Gastrocnemius medialis (tissue), 4 donors: Measurements from ENCODE around the gene MYO1E. TPM values are rescaled to one million over a fixed set of nuclear protein-coding genes. Genes with fewer than 3 reads are reported as not detected.

Experiments
- ATAC-seq, 2 donors: fragments of 150-250 bp; one replicate each; pipeline ENCODE4 v1.9.1; 2016
- DNase-seq, 2 donors: peaks; one replicate each; pipeline ENCODE4 v3.0.0-alpha.2; 2019
- H3K27ac ChIP-seq, 4 donors: fragments of 200-600 bp; sonication (generic); 1 replicate in 1 of 4; 2 replicates in 3 of 4; pipeline ENCODE4 v1.5.1; 2016 to 2018; ENCODE audit warnings: mild to moderate bottlenecking in 2 of 4, moderate library complexity in 1 of 4
- H3K27me3 ChIP-seq, 3 donors: fragments of 200-600 bp; sonication (generic) in 2 of 3; 1 replicate in 1 of 3; 2 replicates in 2 of 3; pipeline versions ENCODE4 v1.5.1 to v1.6.0; 2016 to 2019; ENCODE audit warnings: mild to moderate bottlenecking in 1 of 3, moderate library complexity in 1 of 3
- H3K36me3 ChIP-seq, 2 donors: fragments of 200-600 bp; sonication (generic) in 1 of 2; one replicate each; pipeline ENCODE4 v1.5.1; 2017 to 2018
- H3K4me1 ChIP-seq, 2 donors: fragments of 200-600 bp; sonication (generic) in 1 of 2; one replicate each; pipeline ENCODE4 v1.5.1; 2016 to 2017; ENCODE audit warnings: mild to moderate bottlenecking in 2 of 2
- H3K4me3 ChIP-seq, 4 donors: fragments of 200-600 bp; sonication (generic) in 3 of 4; 1 replicate in 1 of 4; 2 replicates in 3 of 4; pipeline ENCODE4 v1.5.1; 2016 to 2019; ENCODE audit warnings: mild to moderate bottlenecking in 2 of 4
- H3K9me3 ChIP-seq, 3 donors: fragments of 200-600 bp; sonication (generic) in 2 of 3; 1 replicate in 1 of 3; 2 replicates in 2 of 3; pipeline ENCODE4 v1.5.1; 2016 to 2019
- CTCF ChIP-seq, 5 experiments: fragments of 450-650 bp in 3 of 5; fragments of 200-600 bp in 2 of 5; sonication (generic) in 2 of 5; IDR thresholded peaks in 4 of 5; conservative IDR thresholded peaks in 1 of 5; 1 replicate in 4 of 5; 2 replicates in 1 of 5; pipeline ENCODE4 v1.5.1; 2016 to 2019; ENCODE audit warnings: antibody characterized with exemption in 5 of 5, mild to moderate bottlenecking in 3 of 5, moderate library complexity in 3 of 5
- POLR2A ChIP-seq, 2 donors: fragments of 450-650 bp; IDR thresholded peaks; one replicate each; pipeline ENCODE4 v1.6.1; 2017; ENCODE audit warnings: antibody characterized with exemption in 2 of 2, mild to moderate bottlenecking in 2 of 2, moderate library complexity in 2 of 2
- in situ Hi-C, 4 donors: fragments of 200-750 bp; cut with MboI; loops; one replicate each; pipeline versions ENCODE4 v1.15.0 to v1.8.0; 2017; ENCODE audit warnings: low sequenced_read_pairs in 4 of 4
- intact Hi-C: fragments of 100-400 bp; cut with DNase I; formaldehyde crosslinking; loops from one replicate; pipeline ENCODE4 v1.15.1; 2023; ENCODE audit warnings: low total_unique reads
- total RNA-seq, 4 donors: library from RNA; depleted of rRNA; stranded (reverse); fragments of >200 nt; gene quantifications; one replicate each; pipeline versions ENCODE4 v1.1.0 to v1.2.3, GENCODE V29; 2016

MYO1E gene
- total RNA-seq, 4 donors from 2014 or later, result 12.8 to 39.6 (median 30.7) TPM

GRCh38 chr15:59251001-59251845 is 121.4 kb downstream of the MYO1E start:
- in situ Hi-C loops (no loop called here), intact Hi-C loops (no loop called here)
- H3K27ac ChIP-seq, result no peak overlapping the region

GRCh38 chr15:59250249-59250648 is 122.4 kb downstream of the MYO1E start:
- DNase-seq (no peak), ATAC-seq (no peak)
- Histone ChIP-seq H3K27ac (peak overlapping the region in 1 of 4 donors; percentile 34), H3K9me3 (no peaks in the 10 kb centered on the region), H3K27me3 (no peaks in the 10 kb centered on the region), H3K4me1 (no peaks in the 10 kb centered on the region), H3K36me3 (peaks cover 0 to 7% of the 10 kb centered on the region in 2 donors), H3K4me3 (no peak overlapping the region)
- no peak for TF ChIP-seq POLR2A (IDR thresholded peaks at IDR 0.05)
- no peak for TF ChIP-seq CTCF (IDR thresholded peaks at IDR 0.05 in 4 of 5, conservative IDR thresholded peaks at IDR 0.05 in 1 of 5)
- intact Hi-C loops, result no loop called here
- in situ Hi-C loops, result no loop called here

More at GRCh38 chr15:59251001-59251845, 121.4 kb downstream of the MYO1E start:
- Histone ChIP-seq H3K9me3 (no peaks in the 10 kb centered on the region), H3K4me1 (no peaks in the 10 kb centered on the region), H3K36me3 (peaks cover 0 to 17% of the 10 kb centered on the region in 2 donors), H3K4me3 (no peak overlapping the region), H3K27me3 (no peaks in the 10 kb centered on the region)
- TF ChIP-seq POLR2A (IDR thresholded peaks at IDR 0.05), result no peak
- TF ChIP-seq CTCF (IDR thresholded peaks at IDR 0.05 in 4 of 5, conservative IDR thresholded peaks at IDR 0.05 in 1 of 5), result no peak
- DNase-seq, result no peak
- ATAC-seq, result no peak

GRCh38 chr15:59249816-59250215 is 122.9 kb downstream of the MYO1E start:
- in situ Hi-C loops, result loop anchor here in 1 of 4 donors (10.0 kb wide), 1 partner anchor 245 kb away; no protein-coding TSS in a partner anchor
- Histone ChIP-seq H3K4me3 (no peak overlapping the region), H3K27ac (peak overlapping the region in 2 of 4 donors; percentile 34), H3K27me3 (no peaks in the 10 kb centered on the region), H3K36me3 (peaks cover 0 to 3% of the 10 kb centered on the region in 2 donors), H3K9me3 (no peaks in the 10 kb centered on the region), H3K4me1 (no peaks in the 10 kb centered on the region)
- DNase-seq, result no peak
- intact Hi-C loops, result loop anchor here (5.0 kb wide), 2 partner anchors 122 to 242 kb away; partner anchors contain the start of gene MYO1E
- ATAC-seq, result no peak
- TF ChIP-seq POLR2A (IDR thresholded peaks at IDR 0.05) (no peak), CTCF (IDR thresholded peaks at IDR 0.05 in 4 of 5, conservative IDR thresholded peaks at IDR 0.05 in 1 of 5) (no peak)

GRCh38 chr15:59247364-59247763 is 125.3 kb downstream of the MYO1E start:
- in situ Hi-C loops (loop anchor here in 1 of 4 donors (10.0 kb wide), 1 partner anchor 247 kb away; no protein-coding TSS in a partner anchor), intact Hi-C loops (loop anchor here (5.0 kb wide), 2 partner anchors 125 to 245 kb away; partner anchors contain the start of gene MYO1E)
- peak in 1 of 2 donors; percentile 33 for ATAC-seq

More at GRCh38 chr15:59247364-59247763, 125.3 kb downstream of the MYO1E start:
- Histone ChIP-seq H3K27ac (no peak overlapping the region), H3K4me3 (no peak overlapping the region), H3K9me3 (no peaks in the 10 kb centered on the region), H3K27me3 (no peaks in the 10 kb centered on the region), H3K36me3 (no peaks in the 10 kb centered on the region), H3K4me1 (no peaks in the 10 kb centered on the region)
- peak in 1 of 2 donors; percentile 16 for DNase-seq
- TF ChIP-seq POLR2A (IDR thresholded peaks at IDR 0.05), result no peak
- TF ChIP-seq CTCF (IDR thresholded peaks at IDR 0.05 in 4 of 5, conservative IDR thresholded peaks at IDR 0.05 in 1 of 5), result peak in 4 of 5 experiments; percentile 17 to 52 (median 47)
